Karpas-422 (cell line): ENCODE measurements around the gene RFTN1. TPM values are rescaled to one million over a fixed set of nuclear protein-coding genes. Genes with fewer than 3 reads are reported as not detected.

ENCODE experiments used
- DNase-seq: peaks from one replicate; pipeline ENCODE4 v3.0.0-alpha.2; 2015
- H2AFZ ChIP-seq: fragments of 200-600 bp; sonication (generic); 2 replicates; pipeline ENCODE4 v1.6.1; 2014; ENCODE audit warnings: antibody characterized with exemption, low read length, mixed read lengths
- H3K27ac ChIP-seq: fragments of 200-600 bp; sonication (generic); 2 replicates; pipeline ENCODE4 v1.5.1; 2014; ENCODE audit warnings: mild to moderate bottlenecking, low read length, moderate library complexity
- H3K27me3 ChIP-seq: fragments of 200-600 bp; sonication (generic); 2 replicates; pipeline ENCODE4 v1.6.1; 2014; ENCODE audit warnings: low read length, mixed read lengths
- H3K36me3 ChIP-seq: fragments of 200-600 bp; sonication (generic); 2 replicates; pipeline ENCODE4 v1.6.1; 2014; ENCODE audit warnings: low read length, mixed read lengths; ENCODE audit not compliant: insufficient read depth
- H3K4me1 ChIP-seq: fragments of 200-600 bp; sonication (generic); 2 replicates; pipeline ENCODE4 v1.6.1; 2014; ENCODE audit warnings: mild to moderate bottlenecking, low read length, mixed read lengths
- H3K4me2 ChIP-seq: fragments of 200-600 bp; sonication (generic); 2 replicates; pipeline ENCODE4 v1.6.1; 2014; ENCODE audit warnings: low read length, low read depth, mild to moderate bottlenecking; ENCODE audit not compliant: poor library complexity, severe bottlenecking
- H3K4me3 ChIP-seq: fragments of 200-600 bp; sonication (generic); 2 replicates; pipeline ENCODE4 v1.5.1; 2014; ENCODE audit warnings: mild to moderate bottlenecking, antibody characterized with exemption, low read length, mixed read lengths
- H3K79me2 ChIP-seq: fragments of 200-600 bp; sonication (generic); 2 replicates; pipeline ENCODE4 v1.6.1; 2014; ENCODE audit warnings: mild to moderate bottlenecking, low read length, mixed read lengths
- H3K9ac ChIP-seq: fragments of 200-600 bp; sonication (generic); 2 replicates; pipeline ENCODE4 v1.6.0; 2014; ENCODE audit warnings: low read length
- H3K9me2 ChIP-seq: fragments of 200-600 bp; sonication (generic), shearing (Covaris generic); replicated peaks from 2 replicates; pipeline ENCODE4 v1.6.0; 2014; ENCODE audit warnings: mild to moderate bottlenecking, low read length, moderate library complexity; ENCODE audit not compliant: insufficient read depth
- H3K9me3 ChIP-seq: fragments of 300-700, 200-600 bp; sonication (generic); 2 replicates; pipeline ENCODE4 v1.6.1; 2014; ENCODE audit warnings: low read length, mixed read lengths
- H4K20me1 ChIP-seq: fragments of 200-600 bp; sonication (generic); 2 replicates; pipeline ENCODE4 v1.6.1; 2014; ENCODE audit warnings: mild to moderate bottlenecking, antibody characterized with exemption, low read length, low read depth; ENCODE audit not compliant: insufficient read depth
- total RNA-seq: library from RNA; depleted of rRNA; stranded (reverse); fragments of >200 nt; shearing (Covaris generic); gene quantifications from 2 replicates; pipeline ENCODE4 v1.2.3, GENCODE V29; 2014; ENCODE audit warnings: low replicate concordance

RFTN1 gene
- total RNA-seq, 1 experiment from 2014 or later: 291 TPM

DNA sequence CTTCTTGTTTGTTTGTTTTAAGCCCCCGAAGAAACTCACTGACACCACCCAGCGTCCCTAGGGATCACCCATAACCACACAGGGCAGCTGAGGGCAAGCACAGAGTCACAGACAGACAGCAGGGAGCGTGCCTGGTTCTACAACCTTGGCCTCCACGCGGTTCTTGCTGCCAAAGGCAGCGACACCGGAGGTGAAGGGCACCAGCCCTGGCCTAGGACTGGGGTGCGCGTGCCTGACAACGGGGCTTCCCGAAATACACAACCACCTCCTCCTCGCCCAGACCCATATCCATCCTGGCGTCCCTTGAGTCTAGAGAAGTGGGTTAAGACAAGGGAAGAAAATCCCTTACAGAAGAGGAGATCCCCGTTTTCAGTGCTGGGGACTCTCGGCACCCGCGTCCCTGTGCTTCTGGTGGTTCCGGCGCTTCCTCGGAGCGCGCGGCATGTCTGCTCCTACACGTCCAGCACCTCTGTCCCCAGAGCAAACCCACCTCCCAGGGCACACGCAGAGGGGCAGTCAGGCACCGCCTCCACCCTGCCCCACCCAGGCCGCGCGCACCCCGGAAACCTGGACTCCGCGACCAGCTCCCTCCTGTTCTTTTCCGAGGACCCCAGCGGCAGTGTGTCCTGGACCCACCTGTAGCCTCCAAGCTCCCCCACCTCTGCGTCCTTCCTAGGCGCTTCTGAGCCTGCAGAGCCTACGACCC is 911 bp downstream of the RFTN1 start:
- H2AFZ ChIP-seq: no peak overlapping the region
- peaks cover 18% of the 10 kb centered on the region for H4K20me1 ChIP-seq
- peaks cover 57% of the 10 kb centered on the region for H3K79me2 ChIP-seq
- H3K27ac ChIP-seq: peak overlapping the region; percentile 99
- H3K9me3 ChIP-seq: no peaks in the 10 kb centered on the region
- no peaks in the 10 kb centered on the region for H3K9me2 ChIP-seq
- H3K4me2 ChIP-seq: peak overlapping the region; percentile 74
- peaks cover 85% of the 10 kb centered on the region for H3K4me1 ChIP-seq
- peak overlapping the region; percentile 99 for H3K9ac ChIP-seq
- H3K4me3 ChIP-seq: peak overlapping the region; percentile 93
- peaks cover 26% of the 10 kb centered on the region for H3K36me3 ChIP-seq
- DNase-seq: peak; percentile 92
- H3K27me3 ChIP-seq: no peaks in the 10 kb centered on the region

DNA sequence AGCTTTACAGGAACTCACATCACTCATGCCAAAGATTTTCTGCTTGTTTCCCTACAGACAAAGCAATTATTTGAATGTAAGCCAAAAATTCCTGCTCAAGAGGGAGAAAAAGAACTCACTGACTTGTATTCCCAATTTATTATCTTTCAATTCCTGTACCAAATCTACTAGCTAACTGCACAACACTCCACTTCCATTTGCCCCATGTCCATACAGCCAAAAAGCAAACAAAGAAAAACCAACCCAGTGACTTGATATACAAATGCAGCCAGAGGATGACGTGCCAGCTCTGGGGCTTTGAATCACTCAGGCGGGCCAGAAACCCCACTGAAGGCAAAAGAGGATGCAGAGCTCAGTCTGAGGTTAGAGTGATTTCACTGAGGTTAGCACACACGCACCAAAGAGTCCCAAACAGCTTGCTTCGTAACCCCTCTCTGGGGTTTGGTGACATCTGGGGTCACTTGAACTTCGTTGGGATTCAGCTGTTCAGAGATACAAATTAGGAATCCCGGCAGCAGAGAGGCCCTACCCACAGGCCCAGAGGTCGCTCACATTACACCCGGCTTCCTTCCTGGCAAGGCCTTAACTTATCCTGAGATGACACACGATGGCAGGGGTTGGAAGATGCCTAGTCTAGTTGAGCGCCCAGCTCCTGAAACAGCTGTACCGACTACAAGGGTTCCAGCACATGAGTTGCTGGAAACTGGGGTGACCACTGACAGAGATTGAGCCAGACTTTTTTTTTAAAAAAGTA is 1.6 kb downstream of the RFTN1 start:
- Histone ChIP-seq H3K4me1 (peaks cover 88% of the 10 kb centered on the region), H3K27me3 (no peaks in the 10 kb centered on the region), H2AFZ (no peak overlapping the region), H3K9me3 (no peaks in the 10 kb centered on the region), H3K4me2 (peak overlapping the region; percentile 74), H3K4me3 (peak overlapping the region; percentile 93), H3K79me2 (peaks cover 65% of the 10 kb centered on the region), H4K20me1 (peaks cover 25% of the 10 kb centered on the region), H3K27ac (peak overlapping the region; percentile 99), H3K9ac (peak overlapping the region; percentile 99), H3K36me3 (peaks cover 33% of the 10 kb centered on the region), H3K9me2 (no peaks in the 10 kb centered on the region)
- peak; percentile 96 for DNase-seq

DNA sequence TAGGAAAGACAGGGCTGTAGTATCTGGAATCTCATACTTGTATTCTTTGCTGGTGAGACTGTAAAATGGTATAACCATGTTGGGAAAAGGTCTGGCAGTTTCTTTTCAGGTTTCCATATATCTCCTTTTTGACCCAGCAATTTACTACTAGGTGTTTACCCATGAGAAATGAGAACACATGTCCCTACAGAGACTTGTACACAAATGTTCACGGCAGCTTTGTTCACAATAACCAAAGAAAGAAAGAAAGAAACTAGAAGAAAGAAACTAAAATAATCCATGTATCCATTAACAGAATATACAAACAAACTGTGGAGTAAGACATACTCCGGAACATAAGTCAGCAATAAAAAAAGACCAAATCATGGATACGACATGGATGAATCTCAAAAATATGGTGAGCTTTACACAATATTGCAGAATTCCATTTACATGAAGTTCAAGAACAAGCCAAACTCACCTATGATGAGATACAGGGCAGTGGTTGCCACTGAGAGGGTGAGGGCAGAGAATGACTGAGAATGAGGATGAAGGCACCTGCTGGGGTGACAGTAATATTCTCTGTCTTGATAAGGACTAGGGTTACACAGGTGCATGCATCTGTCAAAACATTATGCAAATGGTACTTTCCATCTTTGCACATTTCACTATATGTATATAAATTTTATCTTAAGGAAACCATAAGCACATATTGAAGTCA is 2.7 kb downstream of the RFTN1 start:
- H3K27ac ChIP-seq: peak overlapping the region; percentile 99
- peak overlapping the region; percentile 99 for H3K9ac ChIP-seq
- H3K4me2 ChIP-seq: peak overlapping the region; percentile 74
- peak; percentile 77 for DNase-seq
- H3K4me1 ChIP-seq: peaks cover 88% of the 10 kb centered on the region
- H3K9me3 ChIP-seq: no peaks in the 10 kb centered on the region
- peaks cover 44% of the 10 kb centered on the region for H3K36me3 ChIP-seq
- H3K9me2 ChIP-seq: no peaks in the 10 kb centered on the region
- H2AFZ ChIP-seq: no peak overlapping the region
- H3K4me3 ChIP-seq: peak overlapping the region; percentile 93
- peaks cover 76% of the 10 kb centered on the region for H3K79me2 ChIP-seq
- no peaks in the 10 kb centered on the region for H3K27me3 ChIP-seq
- peaks cover 33% of the 10 kb centered on the region for H4K20me1 ChIP-seq

DNA sequence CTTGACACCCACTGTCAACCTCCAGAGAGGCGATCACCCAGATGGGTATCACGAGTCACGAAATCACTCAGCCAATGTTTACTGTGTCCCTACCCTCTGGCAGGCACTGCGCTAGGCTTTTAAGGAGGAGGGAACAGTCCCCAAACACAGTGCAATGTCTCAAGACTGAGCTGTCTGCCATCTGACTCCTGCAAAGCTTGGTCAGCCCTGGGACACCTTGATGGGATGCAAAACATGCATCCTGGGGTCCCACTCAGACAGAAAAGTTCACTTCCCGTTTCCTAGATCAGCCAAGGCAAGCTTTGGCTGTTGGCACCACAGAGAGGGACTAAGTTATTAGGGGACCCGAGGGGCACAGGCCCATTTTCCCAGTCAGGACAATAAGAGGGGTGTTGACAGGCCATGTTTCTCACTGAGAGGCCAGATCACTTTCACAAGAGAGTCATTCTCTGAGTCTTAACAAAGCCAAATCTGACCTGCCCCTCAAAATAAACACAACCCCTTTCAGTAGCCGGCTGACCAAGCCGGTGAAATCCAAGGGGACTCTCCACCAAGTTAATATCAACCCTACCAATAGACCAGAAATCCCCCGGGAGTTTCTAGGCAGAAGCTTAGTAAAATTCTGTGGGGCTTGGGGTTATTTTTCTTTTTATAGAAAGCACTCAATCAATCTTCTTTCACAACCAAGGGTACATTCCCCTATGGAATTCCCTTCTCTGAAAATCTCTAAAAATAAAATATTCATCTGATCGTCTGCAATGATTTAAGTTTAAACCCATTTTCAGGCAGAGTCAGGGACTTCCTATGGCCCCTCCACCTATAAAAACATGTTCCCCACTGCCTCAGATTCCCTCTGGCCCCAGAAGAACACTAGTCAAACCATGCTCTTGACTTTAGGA is 3.5 kb downstream of the RFTN1 start:
- DNase-seq: peak; percentile 90
- Histone ChIP-seq H3K36me3 (peaks cover 52% of the 10 kb centered on the region), H3K4me3 (peak overlapping the region; percentile 93), H3K4me2 (peak overlapping the region; percentile 74), H3K9me3 (no peaks in the 10 kb centered on the region), H3K27ac (peak overlapping the region; percentile 99), H3K4me1 (peaks cover 88% of the 10 kb centered on the region), H2AFZ (no peak overlapping the region), H3K79me2 (peaks cover 84% of the 10 kb centered on the region), H3K9ac (peak overlapping the region; percentile 99), H4K20me1 (peaks cover 41% of the 10 kb centered on the region), H3K27me3 (no peaks in the 10 kb centered on the region), H3K9me2 (no peaks in the 10 kb centered on the region)

DNA sequence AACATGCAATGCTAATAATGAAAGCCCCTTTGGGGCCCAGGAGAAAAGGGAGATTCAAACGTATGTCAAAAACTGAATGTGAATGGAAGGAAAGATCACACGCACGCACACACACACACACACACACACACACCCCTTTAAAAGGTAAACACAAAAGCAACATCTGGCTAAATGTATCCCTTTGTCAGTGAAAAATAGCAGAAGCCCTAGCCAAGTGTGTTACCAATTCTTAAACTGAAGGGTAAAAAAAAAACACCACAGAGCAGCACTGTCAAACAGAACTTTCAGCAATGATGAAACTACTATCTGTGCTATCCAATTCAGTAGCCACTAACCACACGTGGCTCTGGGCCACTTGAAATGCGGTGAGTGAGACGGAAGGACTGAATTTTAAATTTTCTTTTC is 4.9 kb downstream of the RFTN1 start:
- Histone ChIP-seq H3K9me2 (no peaks in the 10 kb centered on the region), H3K79me2 (peaks cover 90% of the 10 kb centered on the region), H2AFZ (no peak overlapping the region), H3K27ac (peak overlapping the region; percentile 99), H3K4me2 (peak overlapping the region; percentile 74), H3K9ac (peak overlapping the region; percentile 99), H3K4me1 (peaks cover 88% of the 10 kb centered on the region), H4K20me1 (peaks cover 47% of the 10 kb centered on the region), H3K4me3 (peak overlapping the region; percentile 93), H3K27me3 (no peaks in the 10 kb centered on the region), H3K9me3 (no peaks in the 10 kb centered on the region), H3K36me3 (peaks cover 57% of the 10 kb centered on the region)
- DNase-seq: no peak

DNA sequence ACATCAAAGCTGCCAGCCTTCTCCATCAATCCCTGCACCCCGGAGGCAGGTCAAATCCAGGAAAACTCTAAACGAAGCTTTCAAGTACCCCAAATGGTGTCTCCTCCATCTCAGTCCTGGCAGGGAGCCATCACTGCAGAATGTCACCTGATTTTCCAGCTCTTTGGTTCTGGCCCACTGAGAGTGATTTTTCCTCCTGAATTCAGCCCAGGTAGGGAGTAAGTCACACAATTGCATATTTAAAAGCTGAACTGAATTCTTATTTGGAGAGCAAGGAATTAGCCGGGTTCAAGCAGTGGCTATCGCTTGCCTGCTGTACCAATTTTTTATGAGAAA is 5.3 kb downstream of the RFTN1 start:
- Histone ChIP-seq H3K9ac (peak overlapping the region; percentile 99), H4K20me1 (peaks cover 47% of the 10 kb centered on the region), H3K79me2 (peaks cover 92% of the 10 kb centered on the region), H3K4me2 (peak overlapping the region; percentile 74), H3K27ac (peak overlapping the region; percentile 99), H3K36me3 (peaks cover 57% of the 10 kb centered on the region), H3K27me3 (no peaks in the 10 kb centered on the region), H3K9me3 (no peaks in the 10 kb centered on the region), H3K9me2 (no peaks in the 10 kb centered on the region), H3K4me3 (peak overlapping the region; percentile 93), H3K4me1 (peaks cover 92% of the 10 kb centered on the region), H2AFZ (no peak overlapping the region)
- no peak for DNase-seq

DNA sequence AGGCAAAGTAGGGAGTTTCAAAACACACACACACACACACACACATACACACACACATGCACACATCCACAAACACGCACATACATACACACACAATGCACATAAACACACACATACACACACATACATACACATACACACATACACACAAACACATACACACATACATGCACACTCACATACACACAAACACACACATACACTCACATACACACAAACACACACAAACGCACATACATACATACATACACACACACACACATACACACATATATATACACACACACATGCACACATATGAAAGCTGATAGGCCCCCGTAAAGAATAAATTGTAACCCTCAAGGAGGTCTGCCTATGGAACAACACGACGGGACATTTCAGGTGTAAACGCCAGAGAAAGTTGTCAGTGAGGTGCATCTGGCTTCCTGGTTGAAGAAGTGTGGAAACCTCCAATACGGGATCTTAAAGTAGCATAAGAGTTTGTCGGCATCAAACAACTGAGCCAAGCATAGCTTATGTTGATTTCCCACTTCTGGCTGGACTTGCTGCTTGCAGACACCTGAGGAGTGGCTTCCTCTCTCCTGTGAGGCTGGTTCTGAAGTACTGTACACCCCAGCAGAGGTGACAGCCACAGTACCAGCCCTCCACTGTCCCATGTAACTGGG is 5.8 kb downstream of the RFTN1 start:
- Histone ChIP-seq H3K9me2 (no peaks in the 10 kb centered on the region), H3K4me3 (peak overlapping the region; percentile 93), H4K20me1 (peaks cover 51% of the 10 kb centered on the region), H3K4me2 (peak overlapping the region; percentile 74), H3K9ac (peak overlapping the region; percentile 99), H3K27me3 (no peaks in the 10 kb centered on the region), H3K27ac (peak overlapping the region; percentile 99), H3K36me3 (peaks cover 62% of the 10 kb centered on the region), H3K9me3 (no peaks in the 10 kb centered on the region), H2AFZ (no peak overlapping the region), H3K4me1 (peaks cover 97% of the 10 kb centered on the region), H3K79me2 (peaks cover 93% of the 10 kb centered on the region)
- DNase-seq: no peak
